Measurements from ENCODE around the gene ASMTL.

ASMTL gene

GRCh38 chrX:1361910-1362309 lies 90.8 kb downstream of the ASMTL start:
- no peaks in the 10 kb centered on the region for H3F3A ChIP-seq (ENCODE audit: insufficient read depth)
- H3K36me3 ChIP-seq (ENCODE audit: low read length), result no peaks in the 10 kb centered on the region
- H3K9me2 ChIP-seq (replicated peaks; ENCODE audit: insufficient read depth, low read length), result no peaks in the 10 kb centered on the region
- no peaks in the 10 kb centered on the region for H3K27me3 ChIP-seq (ENCODE audit: low read length)
- no peak overlapping the region for H3K4me3 ChIP-seq (ENCODE audit: insufficient read depth, low read length, poor library complexity, severe bottlenecking)
- no peak overlapping the region for H3K9ac ChIP-seq (ENCODE audit: low read length)
- H4K20me1 ChIP-seq (ENCODE audit: low read depth, low read length), result no peaks in the 10 kb centered on the region
- H3K4me2 ChIP-seq (ENCODE audit: low read depth, low read length, poor library complexity, severe bottlenecking), result no peak overlapping the region
- H3K9me3 ChIP-seq (ENCODE audit: insufficient read depth, low read length), result no peaks in the 10 kb centered on the region
- no peaks in the 10 kb centered on the region for H3K79me2 ChIP-seq (ENCODE audit: insufficient read depth, low read length)
- TF ChIP-seq EZH2phosphoT487 (conservative IDR thresholded peaks at IDR 0.05; ENCODE audit: low read length) (no peak), CTCF (IDR thresholded peaks at IDR 0.05; ENCODE audit: insufficient read depth, low read length, poor library complexity, severe bottlenecking) (no peak)
- H2AFZ ChIP-seq (ENCODE audit: low read depth, low read length, severe bottlenecking), result no peak overlapping the region
- H3K27ac ChIP-seq (ENCODE audit: low read depth, low read length), result no peak overlapping the region

- Histone ChIP-seq H3K27ac (ENCODE audit: low read depth, low read length) (no peak overlapping the region), H3K4me3 (ENCODE audit: insufficient read depth, low read length, poor library complexity, severe bottlenecking) (no peak overlapping the region)
These were observed 91.4 kb downstream of the ASMTL start for GRCh38 chrX:1361275-1361674.

DNA sequence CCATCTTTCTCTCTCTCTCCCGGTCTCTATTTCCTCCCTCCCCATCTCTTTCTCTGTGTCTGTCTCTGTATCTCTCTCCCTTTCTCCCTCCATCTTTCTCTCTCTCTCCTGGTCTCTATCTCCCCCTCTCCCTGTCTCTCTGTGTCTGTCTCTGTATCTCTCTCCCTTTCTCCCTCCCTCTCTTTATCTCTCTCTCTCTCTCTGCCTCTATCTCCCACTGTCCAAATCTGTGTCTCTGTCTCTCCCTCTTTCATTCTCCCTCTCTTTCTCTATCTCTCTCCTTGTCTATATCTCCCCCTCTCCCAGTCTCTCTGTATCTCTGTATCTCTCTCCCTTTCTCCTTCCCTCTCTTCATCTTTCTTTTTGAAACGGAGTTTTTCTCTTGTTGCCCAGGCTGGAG lies 92.5 kb downstream of the ASMTL start:
- H3K4me2 ChIP-seq (ENCODE audit: low read depth, low read length, poor library complexity, severe bottlenecking), result no peak overlapping the region

More at GRCh38 chrX:1361275-1361674, 91.4 kb downstream of the ASMTL start:
- no peaks in the 10 kb centered on the region for H3K36me3 ChIP-seq (ENCODE audit: low read length)
- H2AFZ ChIP-seq (ENCODE audit: low read depth, low read length, severe bottlenecking), result no peak overlapping the region
- TF ChIP-seq EZH2phosphoT487 (conservative IDR thresholded peaks at IDR 0.05; ENCODE audit: low read length), result no peak
- no peak for TF ChIP-seq CTCF (IDR thresholded peaks at IDR 0.05; ENCODE audit: insufficient read depth, low read length, poor library complexity, severe bottlenecking)
- H3K9ac ChIP-seq (ENCODE audit: low read length), result no peak overlapping the region
- no peaks in the 10 kb centered on the region for H4K20me1 ChIP-seq (ENCODE audit: low read depth, low read length)
- H3K79me2 ChIP-seq (ENCODE audit: insufficient read depth, low read length), result no peaks in the 10 kb centered on the region
- no peaks in the 10 kb centered on the region for H3F3A ChIP-seq (ENCODE audit: insufficient read depth)
- no peaks in the 10 kb centered on the region for H3K9me3 ChIP-seq (ENCODE audit: insufficient read depth, low read length)
- H3K4me2 ChIP-seq (ENCODE audit: low read depth, low read length, poor library complexity, severe bottlenecking), result no peak overlapping the region
- H3K9me2 ChIP-seq (replicated peaks; ENCODE audit: insufficient read depth, low read length), result no peaks in the 10 kb centered on the region
- H3K27me3 ChIP-seq (ENCODE audit: low read length), result no peaks in the 10 kb centered on the region

More for the DNA sequence above, 92.5 kb downstream of the ASMTL start:
- Histone ChIP-seq H3F3A (ENCODE audit: insufficient read depth) (no peaks in the 10 kb centered on the region), H3K9me2 (replicated peaks; ENCODE audit: insufficient read depth, low read length) (no peaks in the 10 kb centered on the region), H4K20me1 (ENCODE audit: low read depth, low read length) (no peaks in the 10 kb centered on the region), H2AFZ (ENCODE audit: low read depth, low read length, severe bottlenecking) (no peak overlapping the region), H3K79me2 (ENCODE audit: insufficient read depth, low read length) (no peaks in the 10 kb centered on the region), H3K4me3 (ENCODE audit: insufficient read depth, low read length, poor library complexity, severe bottlenecking) (no peak overlapping the region), H3K27me3 (ENCODE audit: low read length) (no peaks in the 10 kb centered on the region), H3K27ac (ENCODE audit: low read depth, low read length) (no peak overlapping the region), H3K9ac (ENCODE audit: low read length) (no peak overlapping the region), H3K9me3 (ENCODE audit: insufficient read depth, low read length) (no peaks in the 10 kb centered on the region), H3K36me3 (ENCODE audit: low read length) (no peaks in the 10 kb centered on the region)
- TF ChIP-seq EZH2phosphoT487 (conservative IDR thresholded peaks at IDR 0.05; ENCODE audit: low read length) (no peak), CTCF (IDR thresholded peaks at IDR 0.05; ENCODE audit: insufficient read depth, low read length, poor library complexity, severe bottlenecking) (no peak)

Measured in SU-DHL-6 (cell line).